ENCODE data around the gene SLC1A2.

Gene SLC1A2

GRCh38 chr11:35375332-35376117 lies 43.8 kb downstream of the SLC1A2 start:
- no peak for DNase-seq

DNA sequence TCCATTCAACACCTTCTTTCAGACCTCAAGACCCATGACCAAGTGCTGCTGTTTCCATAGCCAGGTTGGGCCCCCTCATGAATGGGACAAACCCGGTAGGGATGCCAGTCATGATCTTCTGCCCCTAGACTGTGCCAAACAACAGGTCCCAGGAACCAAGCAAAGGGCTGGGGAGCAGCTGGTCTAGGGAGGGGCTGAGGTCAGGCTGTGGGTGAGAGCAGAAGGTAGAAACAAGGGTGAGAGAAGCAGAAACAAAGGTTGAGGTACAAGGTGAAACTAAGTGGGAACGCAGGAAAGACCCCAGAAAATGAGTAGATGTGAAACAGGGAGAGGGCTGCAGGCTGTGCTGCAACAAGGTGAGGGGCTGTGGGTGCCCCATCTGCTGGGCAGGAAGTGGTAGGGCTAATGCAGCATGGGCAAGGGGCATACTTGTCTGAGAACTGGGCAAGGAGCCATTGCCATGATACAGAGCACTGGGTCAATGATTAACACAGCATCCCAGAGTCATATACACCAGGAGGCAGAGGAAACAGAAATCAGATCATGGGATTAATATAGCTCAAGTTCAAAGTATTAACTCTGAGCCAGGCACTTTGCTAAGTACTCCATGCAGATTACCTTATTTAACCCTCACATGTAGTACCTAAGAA lies 45.9 kb downstream of the SLC1A2 start:
- no peak for DNase-seq

- DNase-seq = no peak
Observed at GRCh38 chr11:35372565-35373283, 46.6 kb downstream of the SLC1A2 start.

DNA sequence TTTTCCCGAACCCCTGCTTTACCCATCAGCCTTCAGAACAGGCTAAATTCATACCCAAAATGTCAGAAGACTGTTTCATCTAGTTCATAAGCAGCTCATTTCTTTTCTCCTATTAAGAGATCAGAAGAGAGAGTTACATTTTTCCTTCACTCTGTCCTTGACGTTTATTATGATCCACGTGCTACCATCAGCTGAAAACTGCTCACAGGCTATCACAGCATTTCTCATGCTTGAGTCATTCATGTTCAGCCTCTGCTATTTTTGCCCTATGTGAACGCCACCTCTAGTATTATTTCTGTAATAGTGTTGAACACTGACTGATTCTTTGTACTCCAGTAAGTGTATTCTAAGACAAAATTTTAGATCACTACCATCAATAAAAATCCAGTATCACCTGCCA lies 51.9 kb downstream of the SLC1A2 start:
- DNase-seq = no peak

GRCh38 chr11:35366798-35367197 lies 52.6 kb downstream of the SLC1A2 start:
- DNase-seq = no peak

DNA sequence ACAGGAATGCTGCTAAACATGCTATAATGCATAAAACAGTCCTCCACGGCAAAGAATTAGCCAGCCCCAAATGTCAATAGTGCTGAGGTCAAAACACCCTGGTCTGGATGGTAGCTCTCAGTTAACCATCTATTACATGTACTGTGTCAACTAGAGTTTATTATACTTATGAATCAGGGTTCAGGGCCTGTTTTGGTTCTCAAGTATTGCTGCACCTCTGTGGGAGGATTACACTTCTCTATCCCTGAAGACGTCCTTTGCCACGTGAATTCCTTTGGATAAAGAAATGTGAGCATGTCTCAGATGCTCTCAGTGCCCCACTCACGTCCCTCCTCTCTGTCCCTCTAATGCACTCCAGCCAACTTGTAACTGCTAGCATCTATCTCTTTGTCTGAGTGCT lies 53.4 kb downstream of the SLC1A2 start:
- no peak for DNase-seq

DNA sequence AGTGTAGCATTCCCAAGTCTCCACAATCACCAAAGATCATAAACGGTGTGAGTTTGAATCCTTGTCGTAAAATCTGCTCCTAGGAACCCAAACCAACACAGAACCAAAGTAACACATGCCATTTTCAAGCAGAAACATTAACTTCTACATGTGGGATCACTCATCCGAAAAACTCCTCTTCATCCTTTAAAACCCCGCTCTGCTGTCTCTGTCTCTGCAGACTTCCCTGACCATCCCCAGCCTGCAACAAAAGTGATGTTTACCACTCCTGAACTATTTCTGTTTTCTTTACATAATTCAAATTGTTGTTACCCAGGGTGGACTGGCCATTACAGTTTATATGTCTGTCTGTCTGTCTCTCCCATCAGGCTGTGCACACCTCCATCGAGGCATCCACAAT lies 54.0 kb downstream of the SLC1A2 start:
- DNase-seq = no peak

- no peak for DNase-seq
Observed at GRCh38 chr11:35363854-35364780, 55.2 kb downstream of the SLC1A2 start.

DNA sequence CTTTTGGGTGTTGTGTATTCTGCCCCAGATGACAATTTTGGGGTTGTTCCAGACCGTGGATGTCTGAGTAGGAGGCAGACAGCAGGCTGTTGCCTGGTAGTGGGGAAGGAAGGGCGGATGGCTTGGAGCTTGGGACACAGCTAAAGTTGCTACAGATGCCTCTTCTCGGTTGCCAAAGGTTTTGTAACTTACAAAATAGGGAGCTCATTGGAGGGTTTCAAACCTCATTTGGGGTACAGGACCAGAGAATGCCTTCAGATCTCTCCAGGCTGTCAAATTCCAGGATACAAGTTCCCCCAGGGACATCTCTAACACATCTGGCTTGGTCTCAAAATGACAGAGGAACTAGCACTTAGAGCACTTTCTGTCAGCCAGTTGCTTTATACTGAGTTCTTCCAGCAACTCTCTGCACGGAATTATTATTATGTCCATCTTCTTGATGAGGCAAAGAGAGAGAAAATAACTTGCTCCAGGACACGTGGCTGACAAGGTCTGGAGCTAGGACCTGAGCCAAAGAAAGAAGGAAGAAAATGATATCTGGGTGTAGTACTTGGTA lies 56.0 kb downstream of the SLC1A2 start:
- DNase-seq = no peak

DNA sequence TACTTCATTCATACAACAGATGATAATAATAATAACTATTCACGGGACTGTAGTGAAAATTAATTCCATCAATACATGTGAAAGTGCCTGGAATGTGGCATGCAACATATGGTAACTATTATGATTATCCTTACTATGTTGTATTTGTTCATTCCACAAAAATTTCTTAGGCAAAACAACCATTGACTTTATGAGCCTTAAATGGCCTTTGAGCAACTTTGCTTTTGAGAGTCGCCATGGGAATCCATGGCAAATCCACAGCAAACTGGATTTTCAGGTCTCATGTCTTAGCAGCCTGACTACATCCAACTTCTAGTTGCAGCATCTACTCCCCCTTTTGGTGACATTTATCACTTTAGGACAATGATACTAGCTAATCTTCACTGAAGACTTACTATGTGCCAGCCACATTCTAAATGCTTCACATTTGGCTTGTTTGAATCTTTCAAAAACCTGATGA lies 56.8 kb downstream of the SLC1A2 start:
- DNase-seq = no peak

GRCh38 chr11:35360055-35360530 lies 59.3 kb downstream of the SLC1A2 start:
- no peak for DNase-seq

GRCh38 chr11:35359321-35360054 lies 59.9 kb downstream of the SLC1A2 start:
- DNase-seq = no peak

DNA sequence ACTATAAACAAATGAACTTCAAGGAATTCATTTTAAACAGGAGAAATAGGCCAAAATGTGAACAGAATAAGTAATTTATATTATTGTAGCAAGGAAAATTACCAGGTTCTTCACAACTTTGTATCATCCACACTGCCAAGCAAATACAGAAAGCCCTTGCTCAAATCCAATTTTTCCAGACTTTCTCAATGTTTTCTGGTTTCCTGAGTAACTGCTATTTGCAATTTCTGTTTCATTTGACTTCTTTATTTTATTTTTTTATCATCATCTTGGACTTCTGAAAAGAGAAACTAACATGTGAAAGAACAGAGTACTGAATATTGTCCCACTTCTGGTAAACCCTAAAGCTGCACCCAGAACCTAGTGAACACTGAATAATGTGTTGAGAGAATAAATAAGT lies 61.0 kb downstream of the SLC1A2 start:
- no peak for DNase-seq

DNA sequence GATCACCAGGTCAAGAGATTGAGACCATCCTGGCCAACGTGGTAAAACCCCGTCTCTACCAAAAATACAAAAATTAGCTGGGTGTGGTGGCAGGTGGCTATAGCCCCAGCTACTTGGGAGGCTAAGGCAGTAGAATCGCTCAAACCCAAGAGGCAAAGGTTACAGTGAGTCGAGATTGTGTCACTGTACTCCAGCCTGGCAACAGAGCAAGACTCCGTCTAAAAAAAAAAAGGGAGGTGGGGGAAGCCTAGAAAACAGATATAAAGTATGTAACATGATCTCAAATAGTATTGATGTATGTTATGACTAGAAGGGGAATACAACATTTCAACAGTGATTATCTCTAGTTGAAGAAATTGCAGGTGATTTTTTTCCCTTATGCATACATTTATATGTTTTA lies 61.4 kb downstream of the SLC1A2 start:
- DNase-seq = no peak

GRCh38 chr11:35355102-35355749 lies 64.1 kb downstream of the SLC1A2 start:
- no peak for DNase-seq

DNA sequence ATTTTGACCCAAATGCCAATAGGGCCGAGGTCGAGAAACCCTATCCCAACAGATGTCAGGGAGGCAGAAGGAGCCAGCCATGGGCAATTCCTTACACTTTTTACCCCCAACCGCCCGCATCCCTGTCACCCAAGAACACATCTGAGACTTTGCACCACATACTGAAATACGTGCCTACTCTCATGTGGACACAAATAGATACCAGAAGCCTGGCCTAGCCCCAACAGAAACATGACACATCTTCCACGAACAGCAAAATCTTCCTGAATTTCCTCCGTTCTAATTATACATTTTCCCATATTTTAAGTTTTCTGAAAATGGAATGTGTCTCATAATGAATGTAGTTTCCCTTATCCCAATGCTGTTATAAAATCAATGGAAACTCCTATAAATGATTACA lies 64.7 kb downstream of the SLC1A2 start:
- no peak for DNase-seq

GRCh38 chr11:35352077-35352888 lies 67.1 kb downstream of the SLC1A2 start:
- DNase-seq = no peak

DNA sequence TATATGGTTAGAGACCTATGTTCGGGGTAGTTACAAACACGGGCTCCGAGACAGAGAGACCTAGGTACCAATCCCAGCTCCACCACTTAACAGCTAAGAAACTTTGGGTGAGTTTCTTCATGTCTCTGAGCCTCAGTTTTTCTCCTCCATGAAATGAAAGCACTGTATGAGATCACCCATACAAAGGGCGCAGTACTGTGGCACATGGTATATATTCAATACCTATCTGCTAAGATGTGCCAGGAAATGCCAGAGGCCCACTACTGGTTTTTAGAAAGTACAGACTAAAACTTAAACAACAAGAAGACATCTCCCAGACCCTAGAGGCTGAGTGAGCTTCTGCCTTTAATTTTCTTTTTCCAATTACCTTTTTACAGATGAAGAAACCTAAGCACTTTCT lies 69.5 kb downstream of the SLC1A2 start:
- no peak for DNase-seq

DNA sequence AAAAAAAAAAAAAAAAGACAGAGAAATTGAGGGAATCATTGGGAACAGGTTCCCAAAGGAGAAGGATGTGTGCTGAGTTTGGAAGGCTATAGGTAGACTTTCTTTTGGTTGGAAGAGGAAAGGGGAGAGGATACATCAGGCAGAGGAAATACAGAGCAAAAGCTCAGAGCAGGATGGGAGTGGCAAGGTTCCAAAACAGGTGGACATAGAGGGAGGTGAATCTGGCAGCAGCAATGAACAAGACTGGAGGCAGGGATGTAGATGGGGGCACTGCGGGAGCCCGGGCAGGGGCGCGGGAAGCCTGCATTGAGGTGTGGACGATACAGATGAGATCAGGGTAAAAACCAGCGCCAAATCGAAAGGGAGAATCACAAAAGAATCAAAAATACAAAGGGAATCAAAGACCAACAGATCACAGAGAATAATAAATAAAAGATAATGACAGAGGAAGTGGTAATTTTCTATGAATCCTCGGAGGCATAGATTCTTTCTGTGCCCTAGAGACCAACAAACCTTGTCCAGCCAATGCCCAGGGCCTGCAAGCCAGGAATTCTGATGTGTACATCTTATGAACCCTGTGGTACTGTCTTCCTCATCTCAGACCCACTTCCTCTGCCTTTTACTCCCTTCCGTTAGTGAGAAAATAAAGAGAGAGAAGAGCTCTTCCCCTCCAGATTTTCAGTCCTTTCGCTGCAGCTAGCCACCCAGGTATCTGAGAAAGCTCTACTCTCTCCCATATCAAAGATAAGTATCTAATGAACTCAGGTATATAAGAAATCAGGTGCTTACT lies 70.3 kb downstream of the SLC1A2 start:
- no peak for DNase-seq
